Trophoblast cell (in vitro differentiated cells and primary cell): Measurements from ENCODE around the gene NKD1.

Experiments
- DNase-seq, 2 donors: peaks; one replicate each; pipeline ENCODE4 v3.0.0-alpha.2; 2016
- H2AFZ ChIP-seq: 2 replicates; pipeline ENCODE4 v1.6.1; 2013; ENCODE audit warnings: low read length, moderate library complexity, mild to moderate bottlenecking; ENCODE audit not compliant: insufficient read depth, poor library complexity
- H2AK5ac ChIP-seq: 2 replicates; pipeline ENCODE4 v1.6.1; 2013; ENCODE audit warnings: mild to moderate bottlenecking, low read length
- H2BK120ac ChIP-seq: 2 replicates; pipeline ENCODE4 v1.6.1; 2013; ENCODE audit warnings: low read length, mild to moderate bottlenecking, moderate library complexity; ENCODE audit not compliant: insufficient read depth, poor library complexity
- H2BK12ac ChIP-seq: 2 replicates; pipeline ENCODE4 v1.6.1; 2013; ENCODE audit warnings: mild to moderate bottlenecking, low read length, moderate library complexity
- H2BK5ac ChIP-seq: 2 replicates; pipeline ENCODE4 v1.6.1; 2013; ENCODE audit warnings: low read length, low read depth, moderate library complexity, mild to moderate bottlenecking; ENCODE audit not compliant: poor library complexity
- H3K14ac ChIP-seq: 2 replicates; pipeline ENCODE4 v1.6.1; 2013; ENCODE audit warnings: mild to moderate bottlenecking, low read length
- H3K18ac ChIP-seq: 2 replicates; pipeline ENCODE4 v1.6.1; 2013; ENCODE audit warnings: mild to moderate bottlenecking, low read length
- H3K23ac ChIP-seq: 2 replicates; pipeline ENCODE4 v1.6.1; 2013; ENCODE audit warnings: low read length
- H3K27ac ChIP-seq: 2 replicates; pipeline ENCODE4 v1.5.1; 2013; ENCODE audit warnings: low read depth, mild to moderate bottlenecking, inconsistent platforms, low read length, moderate library complexity
- H3K27me3 ChIP-seq: 2 replicates; pipeline ENCODE4 v1.6.1; 2013; ENCODE audit warnings: inconsistent platforms, mild to moderate bottlenecking, low read length, moderate library complexity; ENCODE audit not compliant: insufficient read depth
- H3K36me3 ChIP-seq, 2 experiments: 1 replicate in 1 of 2; 2 replicates in 1 of 2; pipeline ENCODE4 v1.6.1; 2013; ENCODE audit warnings: low read length in 2 of 2, mild to moderate bottlenecking in 2 of 2, moderate library complexity in 1 of 2; ENCODE audit not compliant: insufficient read depth in 2 of 2, control insufficient read depth in 1 of 2
- H3K4ac ChIP-seq: 2 replicates; pipeline ENCODE4 v1.6.1; 2013; ENCODE audit warnings: low read depth, mild to moderate bottlenecking, low read length, moderate library complexity
- H3K4me1 ChIP-seq, 2 experiments: 1 replicate in 1 of 2; 2 replicates in 1 of 2; pipeline ENCODE4 v1.6.1; 2013; ENCODE audit warnings: low read length in 2 of 2, mild to moderate bottlenecking in 2 of 2, moderate library complexity in 1 of 2; ENCODE audit not compliant: insufficient read depth in 2 of 2, control insufficient read depth in 1 of 2
- H3K4me2 ChIP-seq: 2 replicates; pipeline ENCODE4 v1.6.1; 2013; ENCODE audit warnings: inconsistent platforms, mild to moderate bottlenecking, low read length, moderate library complexity
- H3K4me3 ChIP-seq: 2 replicates; pipeline ENCODE4 v1.5.1; 2013; ENCODE audit warnings: mild to moderate bottlenecking, low read depth, low read length, inconsistent platforms
- H3K79me1 ChIP-seq: one replicate; pipeline ENCODE4 v1.6.1; 2013; ENCODE audit warnings: low read length
- H3K79me2 ChIP-seq: 2 replicates; pipeline ENCODE4 v1.6.1; 2013; ENCODE audit warnings: low read length, mild to moderate bottlenecking; ENCODE audit not compliant: control insufficient read depth, insufficient read depth, poor library complexity
- H3K9ac ChIP-seq: 2 replicates; pipeline ENCODE4 v1.6.1; 2013; ENCODE audit warnings: mild to moderate bottlenecking, low read length
- H3K9me3 ChIP-seq: 2 replicates; pipeline ENCODE4 v1.6.1; 2013; ENCODE audit warnings: low read depth, mild to moderate bottlenecking, control low read depth, inconsistent platforms, low read length; ENCODE audit not compliant: insufficient read depth
- H4K12ac ChIP-seq: 2 replicates; pipeline ENCODE4 v1.6.1; 2013; ENCODE audit warnings: low read depth, mild to moderate bottlenecking, low read length, moderate library complexity
- H4K8ac ChIP-seq: 2 replicates; pipeline ENCODE4 v1.6.1; 2013; ENCODE audit warnings: low read depth, mild to moderate bottlenecking, low read length, moderate library complexity
- H4K91ac ChIP-seq: one replicate; pipeline ENCODE4 v1.6.1; 2013; ENCODE audit warnings: low read depth, mild to moderate bottlenecking, low read length, moderate library complexity
- WGBS: extraction: QIAGEN DNeasy Blood & Tissue Kit; methylation state at CpG from one replicate; pipeline ENCODE4 v1.1.7; 2013; ENCODE audit warnings: missing lambda C conversion rate; ENCODE audit not compliant: insufficient read length, insufficient coverage; ENCODE audit errors: extremely low coverage; 5-methylcytosine and 5-hydroxymethylcytosine counted together

Gene NKD1

DNA sequence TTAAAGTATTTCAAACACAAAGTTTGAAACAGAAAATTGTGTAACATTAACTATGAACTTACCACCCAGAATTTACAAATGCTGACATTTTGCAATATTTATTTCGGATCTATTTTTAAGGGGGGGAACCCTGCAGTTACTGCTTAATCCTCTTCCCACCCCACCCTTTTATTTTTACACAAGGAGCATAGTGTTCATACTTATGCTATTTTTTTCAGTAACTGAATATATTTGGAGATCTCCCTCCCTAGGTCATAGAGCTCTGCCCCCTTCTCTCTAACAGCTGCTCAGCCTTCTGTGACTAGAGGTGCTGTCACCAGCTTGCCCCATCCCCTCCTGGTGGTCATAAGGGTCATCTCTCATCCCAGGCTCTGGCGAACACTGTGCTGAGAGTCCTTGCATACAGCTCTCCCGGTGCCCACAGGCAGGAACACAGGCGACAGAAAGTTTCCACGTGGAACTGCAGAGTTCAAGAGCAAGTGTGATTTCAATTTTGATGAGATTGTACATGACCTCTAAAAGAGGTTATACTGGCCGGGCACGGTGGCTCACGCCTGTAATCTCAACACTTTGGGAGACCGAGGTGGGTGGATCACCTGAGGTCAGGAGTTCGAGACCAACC lies 88.7 kb downstream of the NKD1 start:
- Histone ChIP-seq H4K12ac (no peak overlapping the region), H3K9me3 (no peaks in the 10 kb centered on the region), H2BK5ac (no peak overlapping the region), H3K23ac (no peak overlapping the region), H2AK5ac (no peak overlapping the region), H3K4me3 (no peak overlapping the region), H2BK120ac (no peak overlapping the region), H3K79me2 (no peaks in the 10 kb centered on the region), H3K36me3 (peaks cover 2 to 3% of the 10 kb centered on the region in 2 experiments), H3K18ac (no peak overlapping the region), H3K4ac (no peak overlapping the region), H3K27me3 (no peaks in the 10 kb centered on the region), H2BK12ac (no peak overlapping the region), H4K91ac (no peak overlapping the region), H4K8ac (no peak overlapping the region), H3K9ac (no peak overlapping the region), H3K79me1 (no peaks in the 10 kb centered on the region), H3K14ac (no peak overlapping the region), H3K27ac (no peak overlapping the region), H2AFZ (no peak overlapping the region), H3K4me2 (no peak overlapping the region), H3K4me1 (no peaks in the 10 kb centered on the region)
- no peak for DNase-seq
- no CpG with 5 or more reads among the region's 10 CpGs for WGBS

- no peak overlapping the region for H3K18ac ChIP-seq
- H3K79me1 ChIP-seq, result no peaks in the 10 kb centered on the region
- H3K4me1 ChIP-seq, result no peaks in the 10 kb centered on the region
- no peak for DNase-seq
- H4K12ac ChIP-seq, result no peak overlapping the region
- H2BK12ac ChIP-seq, result no peak overlapping the region
- no peak overlapping the region for H3K9ac ChIP-seq
- no peak overlapping the region for H3K23ac ChIP-seq
- no peak overlapping the region for H2BK120ac ChIP-seq
- H3K4ac ChIP-seq, result no peak overlapping the region
- H3K4me2 ChIP-seq, result no peak overlapping the region
- H2AK5ac ChIP-seq, result no peak overlapping the region
- H3K4me3 ChIP-seq, result no peak overlapping the region
- no CpG with 5 or more reads among the region's 13 CpGs for WGBS
- H3K36me3 ChIP-seq, result peaks cover 2 to 3% of the 10 kb centered on the region in 2 experiments
- H3K14ac ChIP-seq, result no peak overlapping the region
- no peaks in the 10 kb centered on the region for H3K79me2 ChIP-seq
- H4K91ac ChIP-seq, result no peak overlapping the region
- H4K8ac ChIP-seq, result no peak overlapping the region
- no peaks in the 10 kb centered on the region for H3K9me3 ChIP-seq
- no peak overlapping the region for H2AFZ ChIP-seq
- no peaks in the 10 kb centered on the region for H3K27me3 ChIP-seq
- no peak overlapping the region for H3K27ac ChIP-seq
- no peak overlapping the region for H2BK5ac ChIP-seq
These were observed 89.8 kb downstream of the NKD1 start for GRCh38 chr16:50637716-50638602.

- no peak for DNase-seq
These were observed 90.8 kb downstream of the NKD1 start for GRCh38 chr16:50638816-50639670.

DNA sequence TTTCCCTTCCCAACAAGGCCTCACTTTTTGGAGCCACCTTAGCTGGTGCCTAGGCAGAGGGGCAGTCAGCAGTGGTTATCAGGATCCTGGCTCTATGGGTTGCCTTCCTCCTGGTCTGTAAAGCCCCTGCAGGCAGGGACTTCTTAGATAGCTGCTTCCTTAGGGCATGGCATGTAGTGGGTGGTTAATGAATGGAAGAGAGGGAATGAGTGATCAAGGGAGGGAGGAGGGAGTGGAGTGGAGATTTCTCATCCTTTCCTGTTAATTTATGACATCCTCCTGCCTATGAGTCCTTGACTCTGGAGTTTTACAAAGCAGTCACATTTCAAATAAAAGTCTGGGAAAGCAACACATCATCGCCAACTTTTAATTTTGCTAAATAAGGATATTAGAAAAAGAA lies 92.2 kb downstream of the NKD1 start:
- Histone ChIP-seq H4K91ac (no peak overlapping the region), H4K12ac (no peak overlapping the region), H2BK5ac (no peak overlapping the region), H3K9me3 (peaks cover 2% of the 10 kb centered on the region), H2AFZ (no peak overlapping the region), H3K9ac (no peak overlapping the region), H3K79me2 (no peaks in the 10 kb centered on the region), H3K14ac (no peak overlapping the region), H2BK120ac (no peak overlapping the region), H3K27me3 (no peaks in the 10 kb centered on the region), H3K4me1 (no peaks in the 10 kb centered on the region), H3K79me1 (no peaks in the 10 kb centered on the region), H3K4ac (no peak overlapping the region), H4K8ac (no peak overlapping the region), H3K23ac (no peak overlapping the region), H3K18ac (no peak overlapping the region), H3K36me3 (no peaks in the 10 kb centered on the region), H3K27ac (no peak overlapping the region), H3K4me3 (no peak overlapping the region), H2BK12ac (no peak overlapping the region), H2AK5ac (no peak overlapping the region), H3K4me2 (no peak overlapping the region)
- DNase-seq, result no peak
- WGBS, result no CpG with 5 or more reads among the region's 1 CpG

More at GRCh38 chr16:50638816-50639670, 90.8 kb downstream of the NKD1 start:
- no peak overlapping the region for H2BK12ac ChIP-seq
- H2BK120ac ChIP-seq, result no peak overlapping the region
- H4K91ac ChIP-seq, result no peak overlapping the region
- no CpG with 5 or more reads among the region's 8 CpGs for WGBS
- H3K4me3 ChIP-seq, result no peak overlapping the region
- no peak overlapping the region for H3K18ac ChIP-seq
- no peaks in the 10 kb centered on the region for H3K79me1 ChIP-seq
- no peak overlapping the region for H3K14ac ChIP-seq
- no peak overlapping the region for H3K9ac ChIP-seq
- H3K4ac ChIP-seq, result no peak overlapping the region
- no peaks in the 10 kb centered on the region for H3K79me2 ChIP-seq
- H3K36me3 ChIP-seq, result no peaks in the 10 kb centered on the region
- no peak overlapping the region for H3K4me2 ChIP-seq
- no peak overlapping the region for H4K12ac ChIP-seq
- H3K27ac ChIP-seq, result no peak overlapping the region
- H3K23ac ChIP-seq, result no peak overlapping the region
- H2BK5ac ChIP-seq, result no peak overlapping the region
- no peaks in the 10 kb centered on the region for H3K27me3 ChIP-seq
- H4K8ac ChIP-seq, result no peak overlapping the region
- H2AFZ ChIP-seq, result no peak overlapping the region
- H3K4me1 ChIP-seq, result no peaks in the 10 kb centered on the region
- H2AK5ac ChIP-seq, result no peak overlapping the region
- peaks cover 2% of the 10 kb centered on the region for H3K9me3 ChIP-seq
